ENCODE results near the gene GNAQ.

- no peak for TF ChIP-seq CTCF (IDR thresholded peaks at IDR 0.05)
- no peak for TF ChIP-seq ZFX (IDR thresholded peaks at IDR 0.05; ENCODE audit: borderline replicate concordance)
These were observed 192.6 kb downstream of the GNAQ start for GRCh38 chr9:77838986-77839385.

Data from 22Rv1 (cell line).